Large intestine (tissue), 3 donors: ENCODE results near the gene MTUS2. TPM values are rescaled to one million over a fixed set of nuclear protein-coding genes. Genes with fewer than 3 reads are reported as not detected.

Source experiments
- DNase-seq, 2 donors: peaks; one replicate each; pipeline versions ENCODE4 v3.0.0 to v3.0.0-alpha.2; 2013
- H3K27ac ChIP-seq: one replicate; pipeline ENCODE4 v1.5.1; 2013; ENCODE audit warnings: low read length
- H3K27me3 ChIP-seq: 2 replicates; pipeline ENCODE4 v1.6.1; 2013; ENCODE audit warnings: low read length; ENCODE audit not compliant: control insufficient read depth, insufficient read depth
- H3K36me3 ChIP-seq: 2 replicates; pipeline ENCODE4 v1.6.1; 2013; ENCODE audit warnings: low read length; ENCODE audit not compliant: control insufficient read depth, insufficient read depth
- H3K4me1 ChIP-seq: one replicate; pipeline ENCODE4 v1.6.1; 2013; ENCODE audit warnings: low read length; ENCODE audit not compliant: control insufficient read depth, insufficient read depth
- H3K4me3 ChIP-seq: one replicate; pipeline ENCODE4 v1.5.1; 2013; ENCODE audit warnings: low read length
- H3K9me3 ChIP-seq: one replicate; pipeline ENCODE4 v1.6.1; 2013; ENCODE audit warnings: mild to moderate bottlenecking, low read depth, low read length, moderate library complexity; ENCODE audit not compliant: control insufficient read depth
- WGBS: methylation state at CpG from one replicate; pipeline ENCODE4 v1.1.5; 2013; ENCODE audit warnings: low lambda C conversion rate; ENCODE audit not compliant: insufficient coverage; 5-methylcytosine and 5-hydroxymethylcytosine counted together
- polyA plus RNA-seq: library from polyadenylated mRNA; unstranded; fragments of 120-200 nt; gene quantifications from one replicate; pipeline ENCODE4 v1.2.1, GENCODE V29; 2013

The MTUS2 gene
- polyA plus RNA-seq, 1 donor: 1.9 TPM

GRCh38 chr13:29101409-29101808 is 281.3 kb downstream of the MTUS2 start:
- Histone ChIP-seq H3K4me1 (no peaks in the 10 kb centered on the region), H3K9me3 (no peaks in the 10 kb centered on the region), H3K27me3 (no peaks in the 10 kb centered on the region), H3K27ac (no peak overlapping the region), H3K36me3 (no peaks in the 10 kb centered on the region), H3K4me3 (no peak overlapping the region)
- no peak for DNase-seq
- 100% methylated on average over 1 of the region's 2 CpGs for WGBS

GRCh38 chr13:29101905-29102304 is 281.8 kb downstream of the MTUS2 start:
- Histone ChIP-seq H3K9me3 (no peaks in the 10 kb centered on the region), H3K27ac (no peak overlapping the region), H3K27me3 (no peaks in the 10 kb centered on the region), H3K36me3 (no peaks in the 10 kb centered on the region), H3K4me3 (no peak overlapping the region), H3K4me1 (no peaks in the 10 kb centered on the region)
- 94% methylated on average over 2 of the region's 3 CpGs for WGBS
- no peak for DNase-seq

- no peak overlapping the region for H3K4me3 ChIP-seq
- H3K27ac ChIP-seq: no peak overlapping the region
- no peaks in the 10 kb centered on the region for H3K9me3 ChIP-seq
- H3K27me3 ChIP-seq: no peaks in the 10 kb centered on the region
- no peaks in the 10 kb centered on the region for H3K4me1 ChIP-seq
- H3K36me3 ChIP-seq: no peaks in the 10 kb centered on the region
- DNase-seq: no peak
- 80% methylated on average over 5 of the region's 11 CpGs for WGBS
Observed at GRCh38 chr13:29103065-29103800, 283.1 kb downstream of the MTUS2 start.

GRCh38 chr13:29104461-29104860 is 284.3 kb downstream of the MTUS2 start:
- 63% methylated on average over 3 of the region's 8 CpGs for WGBS
- Histone ChIP-seq H3K4me1 (no peaks in the 10 kb centered on the region), H3K36me3 (no peaks in the 10 kb centered on the region), H3K4me3 (no peak overlapping the region), H3K9me3 (no peaks in the 10 kb centered on the region), H3K27ac (no peak overlapping the region), H3K27me3 (no peaks in the 10 kb centered on the region)
- no peak for DNase-seq

GRCh38 chr13:29105779-29106178 is 285.6 kb downstream of the MTUS2 start:
- no CpG with 5 or more reads among the region's 4 CpGs for WGBS
- no peaks in the 10 kb centered on the region for H3K36me3 ChIP-seq

GRCh38 chr13:29106651-29107050 is 286.5 kb downstream of the MTUS2 start:
- H3K27me3 ChIP-seq: no peaks in the 10 kb centered on the region
- no peaks in the 10 kb centered on the region for H3K9me3 ChIP-seq
- no peak overlapping the region for H3K4me3 ChIP-seq
- no peaks in the 10 kb centered on the region for H3K36me3 ChIP-seq
- 57% methylated on average over 1 of the region's 1 CpG for WGBS
- H3K4me1 ChIP-seq: no peaks in the 10 kb centered on the region
- no peak for DNase-seq
- H3K27ac ChIP-seq: no peak overlapping the region

More at GRCh38 chr13:29105779-29106178, 285.6 kb downstream of the MTUS2 start:
- H3K9me3 ChIP-seq: no peaks in the 10 kb centered on the region
- H3K27ac ChIP-seq: no peak overlapping the region
- H3K4me3 ChIP-seq: no peak overlapping the region
- no peak for DNase-seq
- H3K4me1 ChIP-seq: no peaks in the 10 kb centered on the region
- H3K27me3 ChIP-seq: no peaks in the 10 kb centered on the region

GRCh38 chr13:29108068-29108786 is 288.1 kb downstream of the MTUS2 start:
- DNase-seq: no peak
- H3K4me3 ChIP-seq: no peak overlapping the region
- H3K9me3 ChIP-seq: no peaks in the 10 kb centered on the region
- no peaks in the 10 kb centered on the region for H3K36me3 ChIP-seq
- no peak overlapping the region for H3K27ac ChIP-seq
- no peaks in the 10 kb centered on the region for H3K4me1 ChIP-seq
- H3K27me3 ChIP-seq: no peaks in the 10 kb centered on the region
- WGBS: 65% methylated on average over 2 of the region's 4 CpGs

- DNase-seq: no peak
- Histone ChIP-seq H3K4me3 (no peak overlapping the region), H3K36me3 (no peaks in the 10 kb centered on the region), H3K9me3 (no peaks in the 10 kb centered on the region), H3K4me1 (no peaks in the 10 kb centered on the region), H3K27me3 (no peaks in the 10 kb centered on the region), H3K27ac (no peak overlapping the region)
- WGBS: 75% methylated on average over 2 of the region's 2 CpGs
Observed at GRCh38 chr13:29109987-29110386, 289.8 kb downstream of the MTUS2 start.

GRCh38 chr13:29111446-29111845 is 291.3 kb downstream of the MTUS2 start:
- Histone ChIP-seq H3K4me3 (no peak overlapping the region), H3K27ac (no peak overlapping the region), H3K4me1 (no peaks in the 10 kb centered on the region), H3K36me3 (no peaks in the 10 kb centered on the region), H3K9me3 (no peaks in the 10 kb centered on the region), H3K27me3 (no peaks in the 10 kb centered on the region)
- no peak for DNase-seq
- WGBS: 100% methylated on average over 2 of the region's 2 CpGs

GRCh38 chr13:29115842-29116241 is 295.7 kb downstream of the MTUS2 start:
- Histone ChIP-seq H3K9me3 (no peaks in the 10 kb centered on the region), H3K4me3 (no peak overlapping the region), H3K27me3 (no peaks in the 10 kb centered on the region), H3K4me1 (no peaks in the 10 kb centered on the region), H3K36me3 (no peaks in the 10 kb centered on the region), H3K27ac (no peak overlapping the region)
- no CpG with 5 or more reads among the region's 1 CpG for WGBS
- DNase-seq: no peak
